Activated CD8-positive, alpha-beta memory T cell treated with anti-CD3 and anti-CD28 coated beads for 1 hour (primary cell): ENCODE results near the gene RAD18.

Source experiments
- DNase-seq, 2 donors: peaks; one replicate each; pipeline ENCODE4 v3.0.0-alpha.2; 2020; ENCODE audit warnings: low read depth in 1 of 2; ENCODE audit errors: extremely low read depth in 1 of 2

RAD18 gene

DNA sequence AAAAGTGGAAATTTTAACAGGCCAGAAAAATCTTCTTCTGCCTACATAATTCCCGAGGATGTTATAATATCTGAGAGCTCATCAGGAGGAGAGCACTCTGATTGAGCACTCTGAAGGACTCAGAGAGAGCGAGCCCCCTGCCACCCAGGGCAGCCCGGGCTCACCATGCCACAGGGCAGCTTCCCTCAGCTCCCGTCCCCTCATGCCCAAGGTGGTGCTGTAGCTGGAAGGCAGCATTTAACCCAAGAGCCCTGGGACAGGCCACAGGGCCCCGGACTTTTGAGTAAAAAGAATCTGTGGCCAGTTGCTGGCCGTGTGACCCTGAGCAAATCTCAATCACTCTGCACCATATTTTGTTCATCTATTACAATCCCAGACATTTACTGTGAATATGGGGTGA lies 23.5 kb upstream of the RAD18 start:
- no peak for DNase-seq

DNA sequence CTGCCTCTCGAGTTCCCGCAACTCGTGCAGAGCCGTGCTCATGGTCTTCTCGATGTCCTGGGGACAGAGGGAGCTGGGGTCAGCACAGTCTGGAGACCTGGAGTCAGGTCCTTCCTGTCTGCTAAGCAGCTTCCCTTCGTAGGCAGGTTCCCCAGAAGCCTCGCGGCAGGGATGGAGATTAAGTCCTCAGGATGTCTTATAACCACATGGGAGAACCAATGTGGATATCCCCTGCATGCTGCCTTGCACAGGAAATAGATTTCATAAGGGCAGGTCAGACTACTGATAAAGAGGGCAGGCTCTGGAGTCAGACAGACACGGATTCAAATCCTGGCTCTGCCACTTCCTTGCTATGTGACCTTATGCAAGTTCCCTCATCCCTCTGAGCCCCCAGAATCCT lies 22.6 kb upstream of the RAD18 start:
- DNase-seq, result no peak

DNA sequence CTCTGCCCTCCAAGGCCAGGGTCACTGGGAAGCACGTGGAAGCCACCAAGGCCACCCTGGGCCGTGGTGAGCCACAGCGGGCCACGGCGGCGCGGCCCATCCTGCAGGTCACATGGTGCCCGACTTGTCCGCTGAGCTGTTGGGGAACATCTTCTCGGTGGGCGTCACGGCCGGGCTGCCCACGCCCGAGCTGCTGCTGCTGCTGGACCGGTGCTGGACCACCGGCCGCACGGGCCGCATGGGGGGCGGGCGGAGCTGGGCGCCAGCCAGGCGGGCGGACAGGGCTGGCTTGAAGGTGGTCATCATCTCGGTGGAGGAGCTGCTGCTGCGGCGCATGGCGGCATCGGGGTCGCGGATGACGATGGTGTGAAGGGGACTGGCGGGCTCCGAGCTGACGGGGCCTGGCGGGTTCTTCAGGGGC lies 22.1 kb upstream of the RAD18 start:
- no peak for DNase-seq

DNA sequence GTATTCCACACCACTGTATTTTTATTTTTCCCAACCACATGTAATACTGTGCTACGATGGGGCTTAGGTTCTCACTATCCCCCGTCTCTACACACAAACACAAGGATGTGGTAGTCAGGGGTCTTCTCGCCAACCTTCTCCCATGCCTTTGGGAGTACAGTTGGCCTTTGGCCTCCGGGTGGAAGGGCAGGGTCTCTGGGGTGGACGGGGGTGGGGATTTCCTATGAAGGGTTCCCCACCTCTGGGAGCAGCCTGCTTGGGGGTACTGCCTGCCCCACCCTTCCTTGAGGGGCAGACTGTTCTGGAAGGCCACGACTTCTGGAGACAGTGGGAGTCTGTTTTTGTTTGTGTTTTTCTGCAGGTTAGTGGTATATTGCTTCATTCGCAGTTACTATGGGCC lies 21.3 kb upstream of the RAD18 start:
- no peak for DNase-seq

DNA sequence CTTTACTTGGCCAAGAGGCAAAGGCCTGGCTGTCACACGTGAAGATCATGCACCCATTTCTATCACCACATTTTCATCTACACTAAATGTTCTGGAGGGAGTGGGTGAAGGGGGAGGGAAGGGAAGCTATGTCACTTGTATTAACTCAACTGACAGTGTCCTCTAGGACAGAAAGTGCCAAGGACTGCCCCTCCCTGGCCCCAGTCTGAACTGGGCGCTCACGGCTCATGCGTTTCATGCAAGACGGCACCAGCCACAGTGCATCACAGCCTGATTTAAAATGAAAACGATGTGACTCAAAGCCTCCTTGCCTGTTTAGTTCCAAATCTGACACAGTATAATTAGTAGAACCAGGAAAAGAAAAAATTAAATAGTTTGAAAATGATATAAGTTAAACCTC lies 20.8 kb upstream of the RAD18 start:
- DNase-seq, result no peak

DNA sequence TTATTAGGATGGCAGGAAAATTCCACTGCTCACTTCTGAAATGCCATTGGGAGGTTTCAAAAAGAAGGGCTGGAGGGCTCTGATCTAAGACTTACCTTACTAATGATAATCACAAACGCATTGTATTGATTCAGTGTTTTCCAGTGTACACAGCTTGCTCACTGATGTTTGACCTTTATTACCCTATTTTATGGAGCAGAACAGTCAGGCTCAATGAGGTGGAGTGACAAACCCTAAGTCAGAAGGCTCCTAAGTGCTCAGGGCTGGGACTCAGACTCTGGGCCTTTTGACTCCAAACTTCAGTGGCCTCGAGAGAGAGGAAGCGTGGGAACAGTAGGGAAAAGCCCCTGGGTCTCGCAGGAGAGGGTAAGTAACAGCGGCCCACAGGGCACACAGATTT lies 20.3 kb upstream of the RAD18 start:
- no peak for DNase-seq

DNA sequence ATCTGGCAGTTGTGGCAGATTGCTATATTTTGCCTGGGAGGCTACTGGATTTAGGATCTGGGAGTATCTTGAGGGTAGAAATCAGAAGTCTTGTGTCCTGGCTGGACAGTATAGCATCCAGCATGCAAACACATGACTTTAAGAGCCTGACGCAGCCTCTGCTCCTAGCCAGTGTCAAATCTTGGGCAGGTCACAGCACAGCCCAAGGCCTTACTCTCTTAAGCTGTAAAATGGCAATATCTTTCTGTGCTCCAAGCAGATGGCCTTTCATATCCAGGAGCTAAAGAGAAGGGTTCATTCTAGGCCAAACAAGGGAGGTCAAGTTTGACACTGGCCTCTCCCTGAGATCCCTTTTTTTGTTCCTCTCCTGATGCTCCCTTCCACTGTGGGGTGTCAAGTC lies 19.8 kb upstream of the RAD18 start:
- no peak for DNase-seq

DNA sequence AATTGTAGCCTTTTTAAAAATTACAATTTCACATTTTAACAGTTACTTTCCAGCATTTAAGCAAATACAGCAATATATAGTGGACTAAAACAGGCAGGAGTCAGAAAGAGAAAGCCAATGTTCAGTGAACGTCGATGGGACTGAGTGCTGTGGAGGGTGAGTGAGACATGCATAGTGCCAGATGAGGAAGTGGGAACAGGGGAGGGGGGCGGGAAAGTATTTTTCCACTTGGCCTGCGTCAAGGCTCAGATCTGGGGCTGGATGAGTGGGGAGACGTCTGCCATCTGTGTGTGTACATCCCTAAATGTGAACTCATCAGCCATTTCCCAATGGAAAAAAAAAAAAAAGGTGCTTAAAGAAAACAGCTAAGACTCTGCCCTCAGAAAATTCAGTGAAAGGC lies 19.2 kb upstream of the RAD18 start:
- no peak for DNase-seq

DNA sequence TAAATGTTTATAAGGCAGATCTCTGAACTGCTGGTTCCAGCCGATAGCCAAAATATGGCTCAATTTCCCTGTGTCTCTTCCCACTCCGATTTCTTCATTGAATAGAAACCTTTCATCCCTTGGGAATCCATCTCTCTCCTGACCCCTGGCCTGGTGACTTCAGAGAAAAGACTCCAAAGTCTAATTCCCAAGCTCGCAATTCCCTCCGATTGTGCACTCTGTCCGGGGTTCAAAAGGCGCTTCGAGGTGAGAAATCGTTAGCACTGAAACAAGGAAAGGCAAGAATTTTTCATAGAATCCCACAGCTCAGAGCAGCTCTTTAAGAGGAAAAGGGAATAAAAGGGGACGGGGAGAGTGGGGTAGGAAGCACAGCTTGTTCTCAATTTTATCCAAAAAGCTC lies 18.4 kb upstream of the RAD18 start:
- no peak for DNase-seq

DNA sequence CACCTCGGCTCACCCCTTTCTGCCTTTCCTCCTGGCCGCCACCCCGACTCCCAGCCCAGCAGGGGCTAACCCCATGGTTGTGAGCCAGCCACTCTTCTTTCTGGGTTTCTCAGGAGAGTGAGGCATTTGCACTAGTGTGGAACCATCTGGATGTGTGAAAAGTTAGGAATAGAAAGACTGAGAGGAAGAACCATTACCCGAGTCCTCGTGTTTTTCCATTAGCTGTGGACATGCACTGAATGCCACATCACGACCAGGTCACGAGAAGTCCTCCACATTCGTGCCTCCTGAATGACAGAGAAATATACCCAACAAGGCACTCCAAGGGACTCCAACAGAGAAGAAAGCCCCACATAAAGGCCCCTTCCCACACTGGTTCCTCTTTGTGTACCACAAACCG lies 18.0 kb upstream of the RAD18 start:
- no peak for DNase-seq

DNA sequence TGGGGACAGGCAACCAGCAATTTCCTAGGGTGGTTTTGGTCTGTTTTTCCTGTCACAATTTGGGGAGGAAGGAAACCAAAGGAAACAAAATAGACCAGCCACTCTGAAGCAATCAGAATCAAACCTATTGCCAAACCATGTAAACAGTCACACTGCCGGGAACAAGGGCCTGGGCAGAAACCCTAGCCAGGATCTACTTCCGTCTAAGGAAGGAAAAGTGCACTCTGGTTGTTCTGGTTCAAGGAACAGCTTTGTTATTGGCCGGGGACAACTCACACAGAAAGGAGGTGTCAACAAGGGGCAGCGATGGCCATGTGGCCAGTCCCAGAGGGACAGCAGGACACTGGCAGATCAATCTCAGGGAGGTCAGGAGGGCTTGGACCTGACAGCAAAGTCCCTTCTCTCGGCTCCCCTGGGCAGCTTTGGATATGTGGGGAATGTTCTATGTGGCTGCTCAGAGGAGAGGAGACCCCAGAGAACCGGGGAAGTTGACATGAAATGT lies 17.5 kb upstream of the RAD18 start:
- DNase-seq, result no peak

DNA sequence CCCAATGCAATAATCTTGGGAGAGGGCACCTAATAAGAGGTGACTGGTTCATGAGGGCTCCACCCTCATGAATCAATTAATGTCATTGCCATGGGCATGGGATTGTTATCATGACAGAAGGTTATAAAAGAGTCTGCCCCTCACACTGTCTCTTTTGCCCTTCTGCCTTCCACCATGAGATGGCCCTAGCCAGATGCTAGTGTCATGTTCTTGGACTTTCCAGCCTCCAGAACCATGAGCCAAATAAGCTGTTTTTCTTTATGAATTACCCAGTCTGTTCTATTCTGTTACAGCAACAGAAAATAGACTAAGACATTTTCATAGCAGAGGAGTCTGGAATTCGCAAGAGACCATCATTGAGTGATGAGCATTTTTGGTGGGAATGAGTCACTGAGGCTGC lies 16.0 kb upstream of the RAD18 start:
- no peak for DNase-seq

DNA sequence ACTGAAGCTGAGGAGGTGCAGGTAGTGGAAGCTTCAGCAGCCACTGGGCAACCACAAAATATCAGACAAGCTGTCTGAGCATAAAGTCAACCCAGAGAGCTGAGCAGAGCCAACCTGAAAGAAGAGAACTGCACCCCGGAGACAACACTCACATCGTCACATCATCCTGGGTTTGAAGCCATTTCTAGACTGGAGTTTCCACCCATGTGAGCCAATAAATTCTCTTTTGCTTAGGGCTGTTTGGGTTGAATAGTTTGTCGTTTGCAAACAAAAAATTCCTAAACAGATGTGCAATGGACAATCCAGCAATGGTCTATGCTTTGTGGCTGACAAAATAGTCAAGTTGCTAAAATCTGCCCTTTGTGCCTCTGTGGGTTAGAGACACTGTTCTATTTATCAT lies 15.3 kb upstream of the RAD18 start:
- no peak for DNase-seq

DNA sequence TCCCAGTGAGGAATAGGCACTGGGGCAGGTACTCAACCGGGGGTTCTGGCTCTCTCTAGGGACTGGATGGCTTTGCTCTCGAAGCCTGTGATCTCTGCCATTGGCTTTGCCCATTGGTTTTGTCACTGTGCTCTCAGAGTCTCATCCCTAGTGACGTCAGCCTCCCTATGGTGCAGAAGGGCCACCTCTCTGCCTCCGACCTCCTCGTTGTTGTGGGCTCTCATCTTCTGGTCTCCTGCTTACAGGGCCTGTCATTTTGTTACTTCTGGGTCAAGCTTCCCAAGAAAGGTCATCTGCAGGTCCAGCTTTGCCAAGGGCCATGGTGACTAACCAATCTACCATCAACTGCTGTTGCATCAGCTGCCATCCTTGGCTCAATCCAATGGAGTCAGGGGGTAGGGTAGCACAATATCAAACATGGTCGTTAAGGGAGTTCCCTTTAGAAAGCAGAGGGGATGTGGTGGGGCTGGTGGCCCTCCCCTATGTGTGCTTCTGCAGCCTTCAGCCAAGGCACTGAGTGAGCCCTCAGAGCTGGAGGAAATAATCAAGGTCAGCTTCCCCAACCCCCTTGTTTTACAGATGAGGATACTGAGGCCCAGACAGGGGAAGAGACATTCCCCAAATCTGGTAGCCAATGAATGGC lies 13.4 kb upstream of the RAD18 start:
- DNase-seq, result no peak

DNA sequence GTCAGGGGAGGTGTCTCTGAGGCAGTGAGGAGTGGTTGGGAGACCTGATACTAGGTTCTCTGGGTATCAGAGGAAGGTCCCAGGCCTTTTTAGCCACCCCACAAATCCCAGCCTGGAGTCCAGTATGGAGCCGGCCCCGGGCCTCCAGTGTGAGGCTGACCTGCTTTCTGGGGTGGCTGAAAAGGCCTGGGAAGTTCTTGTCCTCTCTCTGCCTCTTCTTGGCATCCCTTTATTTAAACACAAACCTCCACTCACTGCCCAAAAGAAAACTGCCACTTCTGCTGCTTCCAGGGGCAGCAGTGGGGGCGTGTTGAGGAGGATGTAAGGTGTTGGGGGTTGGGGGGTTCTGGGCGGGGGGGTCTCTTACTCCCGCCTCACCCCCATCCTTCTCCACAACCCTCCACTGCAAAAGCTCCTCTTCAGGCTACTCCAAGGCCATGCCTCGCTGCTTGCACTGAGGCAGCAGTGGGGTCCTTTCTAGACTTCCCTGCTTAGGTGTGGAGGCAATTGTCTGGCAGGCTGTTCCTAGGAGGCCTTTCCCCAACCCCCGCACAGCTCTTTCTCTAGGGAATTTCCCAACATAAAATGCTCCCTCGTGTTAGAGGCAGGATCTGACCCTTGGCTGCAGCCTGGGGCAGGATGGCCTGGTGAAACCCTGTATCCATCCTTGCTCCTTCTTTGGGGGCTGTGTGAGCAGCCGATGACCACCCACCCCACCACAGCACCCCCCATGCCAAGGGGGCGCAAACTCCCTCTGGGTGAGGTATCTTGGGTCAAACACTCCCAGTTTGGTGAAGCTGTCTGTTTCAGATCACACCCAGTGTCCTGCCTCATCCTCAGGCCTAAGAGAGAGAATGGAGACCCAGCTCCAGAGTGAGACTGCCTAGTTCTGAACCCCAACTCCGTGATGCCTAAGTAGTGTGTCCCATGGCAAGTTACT lies 12.1 kb upstream of the RAD18 start:
- DNase-seq, result no peak

DNA sequence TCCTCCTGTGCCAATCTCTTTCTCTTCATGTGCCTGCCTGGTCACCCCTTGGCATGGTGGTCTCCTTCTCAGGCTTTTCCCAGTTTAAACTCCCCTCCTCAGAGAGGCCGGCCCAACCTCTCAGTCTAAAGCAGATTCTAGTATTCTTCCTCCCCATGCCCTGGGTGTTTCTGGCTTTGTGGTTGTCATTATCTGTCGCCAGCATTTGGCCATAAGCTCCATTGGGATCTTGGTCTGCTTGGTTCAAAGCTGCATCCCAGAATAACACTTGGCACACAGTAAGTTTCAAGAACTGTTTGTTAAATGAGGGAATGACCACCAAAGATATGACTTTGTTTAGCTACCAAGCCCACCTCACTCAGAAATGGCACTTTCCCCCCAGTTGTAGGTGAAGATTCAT lies 11.2 kb upstream of the RAD18 start:
- no peak for DNase-seq

DNA sequence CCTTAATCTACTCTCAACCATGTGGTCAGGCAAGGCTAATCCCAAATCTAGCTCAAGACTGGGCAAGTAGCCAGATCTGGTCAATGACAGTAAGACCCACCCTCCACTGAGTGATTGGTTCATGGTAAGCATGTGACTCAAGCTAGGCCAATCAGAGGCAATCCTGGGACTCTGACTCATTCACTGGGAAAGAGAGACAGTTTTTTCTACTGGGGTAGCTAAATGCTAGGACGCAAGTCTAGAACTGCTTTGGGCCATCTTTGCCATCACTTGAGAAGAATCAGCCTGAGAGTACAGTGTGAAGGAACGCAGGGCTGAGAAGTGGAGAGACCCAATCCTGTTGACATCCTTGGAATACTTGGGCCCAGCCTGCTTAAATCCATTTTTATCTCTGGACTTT lies 9.4 kb upstream of the RAD18 start:
- DNase-seq, result no peak

DNA sequence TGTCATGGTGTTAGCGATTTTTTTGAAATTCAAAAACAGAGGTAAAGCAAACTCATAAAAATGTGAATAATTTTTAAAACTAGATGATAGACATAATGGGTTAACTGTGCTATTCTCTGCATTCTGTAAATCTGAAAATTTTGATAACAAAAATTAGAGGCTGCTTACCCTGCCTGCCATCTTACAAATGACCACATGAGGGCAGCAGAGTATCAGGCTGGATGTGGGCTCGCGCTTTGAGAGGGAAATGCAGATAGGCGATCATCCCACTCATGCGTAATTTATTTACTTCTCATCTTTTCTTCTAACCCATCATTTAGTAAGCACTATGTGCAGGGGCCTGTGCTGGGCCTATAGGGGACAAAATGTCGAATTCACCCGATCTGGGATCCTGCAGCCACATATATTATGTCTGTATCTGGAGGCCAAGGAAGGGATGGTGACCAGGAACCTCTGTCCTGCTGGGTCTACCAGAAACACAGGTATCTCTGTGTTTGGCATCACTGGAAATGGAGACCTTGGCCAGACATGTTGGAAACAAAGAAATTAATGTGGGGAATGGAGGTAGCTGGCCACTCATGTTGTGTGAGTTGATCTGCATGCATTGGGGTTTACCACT lies 7.8 kb upstream of the RAD18 start:
- DNase-seq, result peak; percentile 30 to 55

DNA sequence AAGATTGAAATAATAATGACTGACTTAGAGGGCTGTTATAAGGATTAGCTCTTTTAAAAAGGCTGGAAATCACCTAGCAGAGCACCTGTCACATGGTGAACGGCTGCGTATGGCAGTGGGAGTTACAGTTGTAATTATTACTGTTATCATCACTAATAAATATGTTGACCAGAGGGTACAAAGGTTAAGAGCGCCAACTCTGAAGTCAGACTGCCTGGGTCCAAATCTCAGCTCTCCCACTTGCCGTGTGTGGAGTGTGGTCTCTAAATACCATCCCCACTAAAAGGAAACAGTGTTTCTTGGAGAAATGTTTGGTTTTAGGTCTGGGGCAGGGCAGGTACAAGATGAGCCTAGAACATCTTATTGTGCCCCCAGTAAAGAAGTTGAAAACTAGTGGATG lies 6.0 kb upstream of the RAD18 start:
- no peak for DNase-seq

DNA sequence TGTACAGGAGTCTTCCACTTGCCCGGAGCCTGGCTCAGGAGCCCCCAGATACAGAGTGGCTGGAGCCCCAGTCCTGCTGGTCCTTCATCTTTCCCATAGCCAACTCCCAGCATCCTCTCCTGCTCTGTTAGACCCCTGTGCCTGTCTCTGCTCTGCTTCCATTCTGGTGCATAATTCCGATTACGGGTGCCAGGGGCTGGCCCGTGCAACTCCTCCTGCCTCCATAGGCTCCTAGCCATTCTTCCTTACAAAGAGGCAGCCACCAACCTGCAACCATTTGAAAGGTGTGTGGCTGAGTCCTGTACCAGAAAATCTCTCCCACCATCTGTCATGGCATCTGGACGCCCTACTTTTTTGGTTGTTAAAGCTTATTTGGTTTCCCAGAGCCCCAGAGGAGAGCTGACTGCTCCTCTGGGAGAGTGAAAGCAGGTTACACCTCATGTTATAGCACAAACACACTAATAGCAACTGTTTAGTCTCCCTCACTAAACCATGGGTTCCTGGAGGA lies 5.2 kb upstream of the RAD18 start:
- no peak for DNase-seq

DNA sequence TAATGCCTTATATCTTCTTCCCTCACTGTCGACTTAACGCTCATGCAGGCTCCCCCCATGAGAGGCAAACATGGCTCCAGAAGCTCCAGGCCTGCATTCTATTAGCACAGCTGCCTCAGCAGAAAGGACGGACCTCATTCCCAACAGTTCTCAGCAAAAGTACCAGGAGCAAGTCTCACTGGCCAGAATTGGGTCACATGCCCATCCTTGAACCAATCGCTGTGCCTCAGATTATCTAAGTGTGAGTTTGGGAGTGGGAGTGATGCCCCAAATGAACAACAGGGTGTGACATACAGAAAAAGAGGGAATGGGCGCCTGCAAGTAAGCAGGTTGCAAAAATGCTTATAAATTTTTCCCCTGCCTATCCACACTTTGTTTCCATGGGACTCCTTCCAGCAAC lies 4.3 kb upstream of the RAD18 start:
- DNase-seq, result no peak
